Body of pancreas (tissue), 4 donors: ENCODE results near the gene ANKRD44.

ENCODE experiments used
- CTCF ChIP-seq, 7 experiments: fragments of 450-650 bp in 4 of 7; fragments of 200-600 bp in 3 of 7; sonication (generic) in 3 of 7; IDR thresholded peaks; one replicate each; pipeline ENCODE4 v1.5.1; 2016 to 2019; ENCODE audit warnings: antibody characterized with exemption in 7 of 7
- POLR2A ChIP-seq, 3 donors: fragments of 450-650 bp; IDR thresholded peaks; one replicate each; pipeline ENCODE4 v1.6.1; 2016; ENCODE audit warnings: antibody characterized with exemption in 3 of 3, mild to moderate bottlenecking in 2 of 3

GRCh38 chr2:197136452-197136851, 174.1 kb downstream of the ANKRD44 start:
- no peak for TF ChIP-seq CTCF (IDR thresholded peaks at IDR 0.05)
- no peak for TF ChIP-seq POLR2A (IDR thresholded peaks at IDR 0.05)
